ENCODE measurements around the gene KCNS3.

DNA sequence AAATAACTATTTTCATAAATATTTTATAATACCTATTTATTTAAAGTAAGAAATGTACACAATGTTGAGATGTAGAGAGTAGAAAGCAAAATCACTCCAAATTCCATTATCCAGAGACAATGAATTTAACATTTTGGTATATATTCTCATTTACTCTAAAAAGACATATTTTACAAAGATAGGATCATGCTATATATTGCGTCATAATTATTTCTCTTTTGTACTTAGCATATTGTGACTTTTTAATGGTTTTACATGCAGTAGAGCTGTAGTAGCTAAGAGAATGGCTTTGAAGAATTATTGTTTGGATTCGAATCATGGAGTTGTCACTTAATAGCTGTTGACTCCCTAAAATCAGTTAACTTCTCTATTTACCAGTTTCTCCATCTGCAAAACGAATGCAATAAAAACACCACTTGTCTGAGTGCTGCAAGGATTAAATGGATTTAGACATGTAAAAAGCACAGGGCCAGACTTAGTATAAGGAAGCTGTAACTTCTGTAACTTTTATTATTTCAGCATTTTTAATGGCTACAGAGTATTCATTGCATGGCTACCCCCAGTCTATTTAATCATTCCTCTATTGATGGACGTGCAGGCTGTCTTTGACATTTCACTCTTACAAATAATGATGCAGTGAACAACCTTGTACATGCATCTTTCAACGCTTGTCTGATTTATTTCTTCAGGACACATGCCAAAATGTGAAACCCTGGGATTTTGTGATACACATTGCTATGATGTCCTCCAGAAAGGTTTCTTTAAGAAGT is 33.2 kb downstream of the KCNS3 start:
- TF ChIP-seq EP300 (IDR thresholded peaks at IDR 0.05; ENCODE audit: borderline replicate concordance), result no peak
- no peak for TF ChIP-seq YY1 (IDR thresholded peaks at IDR 0.05; ENCODE audit: low read depth)
- TF ChIP-seq RAD21 (IDR thresholded peaks at IDR 0.05; ENCODE audit: low read depth), result no peak
- TF ChIP-seq TEAD4 (IDR thresholded peaks at IDR 0.05), result no peak
